DOHH2 (cell line): Measurements from ENCODE around the gene DXO.
"Not testable (repeated sequence)": the region's sequence is repeated elsewhere in the genome, so short reads cannot be mapped to it uniquely, and the experiment has no call there.

Experiments
- EZH2phosphoT487 ChIP-seq: fragments of 200-600 bp; sonication (generic); IDR thresholded peaks from 2 replicates; pipeline ENCODE4 v1.6.1; 2017; ENCODE audit warnings: borderline replicate concordance, mild to moderate bottlenecking, antibody characterized with exemption, low read length, moderate library complexity, mixed read lengths
- TF ChIP-seq, protein P1 (sequence below): fragments of 200-600 bp; sonication (generic); IDR thresholded peaks from one replicate; pipeline ENCODE4 v1.5.1; 2014; ENCODE audit warnings: antibody characterized with exemption, mild to moderate bottlenecking, low read depth, low read length; ENCODE audit not compliant: poor library complexity, severe bottlenecking

GRCh38 chr6:31932137-31932536, 39.8 kb downstream of the DXO start:
- TF ChIP-seq, protein P1, sequence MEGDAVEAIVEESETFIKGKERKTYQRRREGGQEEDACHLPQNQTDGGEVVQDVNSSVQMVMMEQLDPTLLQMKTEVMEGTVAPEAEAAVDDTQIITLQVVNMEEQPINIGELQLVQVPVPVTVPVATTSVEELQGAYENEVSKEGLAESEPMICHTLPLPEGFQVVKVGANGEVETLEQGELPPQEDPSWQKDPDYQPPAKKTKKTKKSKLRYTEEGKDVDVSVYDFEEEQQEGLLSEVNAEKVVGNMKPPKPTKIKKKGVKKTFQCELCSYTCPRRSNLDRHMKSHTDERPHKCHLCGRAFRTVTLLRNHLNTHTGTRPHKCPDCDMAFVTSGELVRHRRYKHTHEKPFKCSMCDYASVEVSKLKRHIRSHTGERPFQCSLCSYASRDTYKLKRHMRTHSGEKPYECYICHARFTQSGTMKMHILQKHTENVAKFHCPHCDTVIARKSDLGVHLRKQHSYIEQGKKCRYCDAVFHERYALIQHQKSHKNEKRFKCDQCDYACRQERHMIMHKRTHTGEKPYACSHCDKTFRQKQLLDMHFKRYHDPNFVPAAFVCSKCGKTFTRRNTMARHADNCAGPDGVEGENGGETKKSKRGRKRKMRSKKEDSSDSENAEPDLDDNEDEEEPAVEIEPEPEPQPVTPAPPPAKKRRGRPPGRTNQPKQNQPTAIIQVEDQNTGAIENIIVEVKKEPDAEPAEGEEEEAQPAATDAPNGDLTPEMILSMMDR: not testable (repeated sequence)
- TF ChIP-seq EZH2phosphoT487: not testable (repeated sequence)
